Sigmoid colon (tissue), 7 donors: Measurements from ENCODE around the gene HUS1. TPM values are rescaled to one million over a fixed set of nuclear protein-coding genes. Genes with fewer than 3 reads are reported as not detected.
A peak's percentile ranks its signal among the peaks of the same experiment; 100 is the strongest.

Experiments used
- DNase-seq: peaks from one replicate; pipeline ENCODE4 v3.0.0-alpha.2; 2019
- H3K27ac ChIP-seq, 4 donors: fragments of 200-600 bp; sonication (generic); one replicate each; pipeline ENCODE4 v1.5.1; 2016 to 2019; ENCODE audit warnings: mild to moderate bottlenecking in 1 of 4
- H3K27me3 ChIP-seq, 3 donors: fragments of 200-600 bp; sonication (generic); one replicate each; pipeline ENCODE4 v1.5.1; 2019; ENCODE audit warnings: mild to moderate bottlenecking in 1 of 3
- H3K36me3 ChIP-seq, 4 donors: fragments of 200-600 bp; sonication (generic); one replicate each; pipeline ENCODE4 v1.5.1; 2016 to 2019
- H3K4me1 ChIP-seq, 4 donors: fragments of 200-600 bp; sonication (generic); one replicate each; pipeline ENCODE4 v1.5.1; 2017 to 2019
- H3K4me3 ChIP-seq, 4 donors: fragments of 200-600 bp; sonication (generic); one replicate each; pipeline ENCODE4 v1.5.1; 2017 to 2019; ENCODE audit warnings: mild to moderate bottlenecking in 2 of 4, moderate library complexity in 1 of 4
- H3K9me3 ChIP-seq, 4 donors: fragments of 200-600 bp in 3 of 4; sonication (generic) in 3 of 4; one replicate each; pipeline versions ENCODE4 v1.5.1 to v1.6.1; 2013 to 2019
- EP300 ChIP-seq, 4 donors: sonication (generic); formaldehyde crosslinking; IDR thresholded peaks; one replicate each; pipeline ENCODE4 v1.6.1; 2017; ENCODE audit warnings: antibody characterized with exemption in 4 of 4
- POLR2A ChIP-seq, 2 donors: fragments of 450-650 bp; IDR thresholded peaks; one replicate each; pipeline ENCODE4 v1.6.1; 2016; ENCODE audit warnings: antibody characterized with exemption in 2 of 2, mild to moderate bottlenecking in 2 of 2, moderate library complexity in 2 of 2
- POLR2AphosphoS5 ChIP-seq, 4 donors: sonication (generic); formaldehyde crosslinking; IDR thresholded peaks; one replicate each; pipeline ENCODE4 v1.6.1; 2017; ENCODE audit warnings: antibody characterized with exemption in 4 of 4
- WGBS, 2 donors: extraction: QIAGEN DNeasy Blood & Tissue Kit; methylation state at CpG; one replicate each; pipeline ENCODE4 v1.1.7; 2013; 5-methylcytosine and 5-hydroxymethylcytosine counted together
- intact Hi-C: fragments of 100-400 bp; cut with DNase I; formaldehyde crosslinking; loops from one replicate; pipeline ENCODE4 v1.15.1; 2023
- polyA plus RNA-seq, 3 donors: library from polyadenylated mRNA; stranded (reverse); fragments of 200-250 nt; gene quantifications; one replicate each; pipeline ENCODE4 v1.2.3, GENCODE V29; 2013
- total RNA-seq, 4 donors: library from RNA; depleted of rRNA; stranded (reverse); fragments of >200 nt; gene quantifications; one replicate each; pipeline ENCODE4 v1.1.0, GENCODE V29; 2016
- TF ChIP-seq, protein P1 (sequence below), 4 experiments: fragments of 450-650 bp in 3 of 4; fragments of 200-600 bp in 1 of 4; IDR thresholded peaks; one replicate each; pipeline ENCODE4 v1.5.1; 2016 to 2019; ENCODE audit warnings: antibody characterized with exemption in 4 of 4, mild to moderate bottlenecking in 3 of 4, moderate library complexity in 2 of 4
- donor health status: healthy with polysubstance abuse.
- donor health status: Bipolar disorder and iron deficiency.
- donor health status: healthy.

The HUS1 gene
- total RNA-seq: 10 to 100 TPM; 17.9 to 35.0 (median 27.8) TPM
- 10 to 100 TPM; 15.7 to 25.7 (median 22.8) TPM for polyA plus RNA-seq

- no peaks in the 10 kb centered on the region for H3K9me3 ChIP-seq
- 2% methylated on average over 62 of the region's 62 CpGs for WGBS, 2 donors
- intact Hi-C loops: loop anchor here (1.0 kb wide), 1 partner anchor 110 kb away; the partner anchor contains the start of gene UPP1
Measured at GRCh38 chr7:47979145-47979831, at the start of gene HUS1. Gene HUS1 (minus strand): TSS chr7:47979615. CDS start chr7:47979519, 96 bp downstream.

GRCh38 chr7:48028938-48029337 is 49.5 kb upstream of the HUS1 start, which contains the start of gene SUN3:
Gene SUN3 (minus strand): TSS chr7:48029107. CDS start chr7:48028938, 169 bp downstream.
- WGBS, 2 donors: 86 to 92% methylated on average over 6 of the region's 6 CpGs

More at GRCh38 chr7:47979145-47979831, at the start of gene HUS1:
- Histone ChIP-seq H3K27ac (peak within 1 kb of the TSS; percentile 81 to 86 (median 84)), H3K4me1 (peaks cover 0 to 17% (median 11%) of the 10 kb centered on the region in 4 donors), H3K27me3 (no peaks in the 10 kb centered on the region), H3K36me3 (peaks cover 16 to 40% (median 31%) of the 10 kb centered on the region in 4 donors), H3K4me3 (peak within 1 kb of the TSS; percentile 58 to 71 (median 67))
- DNase-seq: peak; percentile 97
- TF ChIP-seq, protein P1, sequence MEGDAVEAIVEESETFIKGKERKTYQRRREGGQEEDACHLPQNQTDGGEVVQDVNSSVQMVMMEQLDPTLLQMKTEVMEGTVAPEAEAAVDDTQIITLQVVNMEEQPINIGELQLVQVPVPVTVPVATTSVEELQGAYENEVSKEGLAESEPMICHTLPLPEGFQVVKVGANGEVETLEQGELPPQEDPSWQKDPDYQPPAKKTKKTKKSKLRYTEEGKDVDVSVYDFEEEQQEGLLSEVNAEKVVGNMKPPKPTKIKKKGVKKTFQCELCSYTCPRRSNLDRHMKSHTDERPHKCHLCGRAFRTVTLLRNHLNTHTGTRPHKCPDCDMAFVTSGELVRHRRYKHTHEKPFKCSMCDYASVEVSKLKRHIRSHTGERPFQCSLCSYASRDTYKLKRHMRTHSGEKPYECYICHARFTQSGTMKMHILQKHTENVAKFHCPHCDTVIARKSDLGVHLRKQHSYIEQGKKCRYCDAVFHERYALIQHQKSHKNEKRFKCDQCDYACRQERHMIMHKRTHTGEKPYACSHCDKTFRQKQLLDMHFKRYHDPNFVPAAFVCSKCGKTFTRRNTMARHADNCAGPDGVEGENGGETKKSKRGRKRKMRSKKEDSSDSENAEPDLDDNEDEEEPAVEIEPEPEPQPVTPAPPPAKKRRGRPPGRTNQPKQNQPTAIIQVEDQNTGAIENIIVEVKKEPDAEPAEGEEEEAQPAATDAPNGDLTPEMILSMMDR (IDR thresholded peaks at IDR 0.05): no peak
- peak; percentile 42 to 50 for TF ChIP-seq POLR2A (IDR thresholded peaks at IDR 0.05)
- TF ChIP-seq POLR2AphosphoS5 (IDR thresholded peaks at IDR 0.05): peak; percentile 62 to 83 (median 81)

GRCh38 chr7:48025624-48026023 is 46.2 kb upstream of the HUS1 start:
- H3K4me3 ChIP-seq: no peak overlapping the region
- H3K36me3 ChIP-seq: no peaks in the 10 kb centered on the region
- no peaks in the 10 kb centered on the region for H3K4me1 ChIP-seq
- H3K27me3 ChIP-seq: no peaks in the 10 kb centered on the region
- H3K9me3 ChIP-seq: peaks cover 0 to 5% (median 0%) of the 10 kb centered on the region in 4 donors
- TF ChIP-seq, protein P1 (IDR thresholded peaks at IDR 0.05): no peak
- no peak for DNase-seq
- intact Hi-C loops: no loop called here
- WGBS, 2 donors: 30 to 68% methylated on average over 5 of the region's 5 CpGs
- no peak overlapping the region for H3K27ac ChIP-seq

More at GRCh38 chr7:48028938-48029337, 49.5 kb upstream of the HUS1 start, which contains the start of gene SUN3:
- H3K36me3 ChIP-seq: no peaks in the 10 kb centered on the region
- DNase-seq: no peak
- peaks cover 0 to under 1% (median 0%) of the 10 kb centered on the region in 4 donors for H3K9me3 ChIP-seq
- H3K27ac ChIP-seq: no peak within 1 kb of the TSS
- H3K27me3 ChIP-seq: peaks cover 0 to 8% (median 0%) of the 10 kb centered on the region in 3 donors
- intact Hi-C loops: no loop called here
- TF ChIP-seq POLR2A (IDR thresholded peaks at IDR 0.05) (no peak), EP300 (IDR thresholded peaks at IDR 0.05) (no peak), POLR2AphosphoS5 (IDR thresholded peaks at IDR 0.05) (no peak)
- TF ChIP-seq, protein P1 (IDR thresholded peaks at IDR 0.05): no peak
- no peaks in the 10 kb centered on the region for H3K4me1 ChIP-seq
- no peak within 1 kb of the TSS for H3K4me3 ChIP-seq

GRCh38 chr7:48017674-48018073 is 38.3 kb upstream of the HUS1 start:
- no peaks in the 10 kb centered on the region for H3K9me3 ChIP-seq
- no peak for DNase-seq
- H3K27me3 ChIP-seq: no peaks in the 10 kb centered on the region
- H3K36me3 ChIP-seq: no peaks in the 10 kb centered on the region
- intact Hi-C loops: no loop called here
- no peak overlapping the region for H3K4me3 ChIP-seq
- no peak overlapping the region for H3K27ac ChIP-seq
- WGBS, 2 donors: 84 to 94% methylated on average over 4 of the region's 4 CpGs
- TF ChIP-seq, protein P1 (IDR thresholded peaks at IDR 0.05): no peak
- TF ChIP-seq POLR2A (IDR thresholded peaks at IDR 0.05) (no peak), POLR2AphosphoS5 (IDR thresholded peaks at IDR 0.05) (no peak), EP300 (IDR thresholded peaks at IDR 0.05) (no peak)
- no peaks in the 10 kb centered on the region for H3K4me1 ChIP-seq
